BE2C (cell line): ENCODE results near the gene TIPRL.
"Not testable (repeated sequence)": the region's sequence is repeated elsewhere in the genome, so short reads cannot be mapped to it uniquely, and the experiment has no call there.

ENCODE experiments used
- DNase-seq: peaks from one replicate; pipeline ENCODE4 v3.0.0-alpha.2; 2020
- H3K27me3 ChIP-seq: fragments of 250-450 bp; sonication (Bioruptor Pico); 2 replicates; pipeline ENCODE4 v1.5.1; 2020; ENCODE audit warnings: mild to moderate bottlenecking
- H3K36me3 ChIP-seq: fragments of 250-450 bp; sonication (Bioruptor Pico); 2 replicates; pipeline ENCODE4 v1.5.1; 2020; ENCODE audit warnings: mild to moderate bottlenecking
- H3K4me1 ChIP-seq: fragments of 250-450 bp; sonication (Bioruptor Pico); 2 replicates; pipeline ENCODE4 v1.5.1; 2020
- H3K4me3 ChIP-seq: 2 replicates; pipeline ENCODE4 v1.5.1; 2011; ENCODE audit warnings: low read depth, low read length
- H3K9me3 ChIP-seq: fragments of 250-450 bp; sonication (Bioruptor Pico); 2 replicates; pipeline ENCODE4 v1.5.1; 2020
- CTCF ChIP-seq: IDR thresholded peaks from 2 replicates; pipeline ENCODE4 v1.5.1; 2012; ENCODE audit warnings: mild to moderate bottlenecking, low read depth, low read length

TIPRL gene

GRCh38 chr1:168178227-168178637 is 530 bp upstream of the TIPRL start:
- no peak for DNase-seq
- no peaks in the 10 kb centered on the region for H3K36me3 ChIP-seq
- TF ChIP-seq CTCF: no peak
- no peaks in the 10 kb centered on the region for H3K4me1 ChIP-seq
- peak overlapping the region; percentile 81 for H3K4me3 ChIP-seq
- H3K27me3 ChIP-seq: no peaks in the 10 kb centered on the region
- no peaks in the 10 kb centered on the region for H3K9me3 ChIP-seq

- H3K36me3 ChIP-seq: no peaks in the 10 kb centered on the region; the same call in none of the 2 replicates
- DNase-seq: no peak
- H3K4me1 ChIP-seq: no peaks in the 10 kb centered on the region
- TF ChIP-seq CTCF: no peak
- H3K27me3 ChIP-seq: no peaks in the 10 kb centered on the region
- H3K9me3 ChIP-seq: no peaks in the 10 kb centered on the region
- H3K4me3 ChIP-seq: peak overlapping the region; percentile 81
Observed at GRCh38 chr1:168179438-168180147, 831 bp downstream of the TIPRL start.

DNA sequence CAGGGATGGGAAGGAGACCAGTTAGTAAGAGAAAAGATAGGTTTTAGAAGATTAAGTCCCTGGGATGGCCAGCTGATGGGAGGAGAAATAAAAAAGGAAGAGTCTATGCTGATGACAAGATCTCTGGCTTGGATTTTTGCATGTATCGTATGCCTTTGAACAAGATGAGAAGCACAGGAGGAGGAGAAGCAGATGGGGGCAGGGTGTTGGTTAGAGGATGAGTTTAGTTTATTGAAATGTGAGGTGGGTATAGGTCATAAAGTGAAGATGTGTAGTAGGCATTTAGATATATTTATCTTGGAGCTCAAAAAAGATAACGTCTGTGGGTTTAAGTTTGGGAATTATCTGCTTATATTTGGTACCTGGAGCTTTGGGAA is 1.4 kb downstream of the TIPRL start:
- H3K4me1 ChIP-seq: no peaks in the 10 kb centered on the region
- H3K36me3 ChIP-seq: peaks cover 5% of the 10 kb centered on the region
- no peaks in the 10 kb centered on the region for H3K27me3 ChIP-seq
- H3K4me3 ChIP-seq: peak overlapping the region; percentile 81
- no peak for DNase-seq
- TF ChIP-seq CTCF: no peak
- H3K9me3 ChIP-seq: no peaks in the 10 kb centered on the region

- H3K4me3 ChIP-seq, DNase-seq, H3K36me3 ChIP-seq, H3K9me3 ChIP-seq, H3K27me3 ChIP-seq, H3K4me1 ChIP-seq: not testable (repeated sequence)
Observed at GRCh38 chr1:168181063-168181720, 2.4 kb downstream of the TIPRL start.

- H3K9me3 ChIP-seq: no peaks in the 10 kb centered on the region
- no peak for DNase-seq
- H3K27me3 ChIP-seq: no peaks in the 10 kb centered on the region
- H3K4me1 ChIP-seq: no peaks in the 10 kb centered on the region
- H3K36me3 ChIP-seq: peaks cover 10% of the 10 kb centered on the region
- no peak for TF ChIP-seq CTCF
- no peak overlapping the region for H3K4me3 ChIP-seq
Observed at GRCh38 chr1:168187177-168187576, 8.4 kb downstream of the TIPRL start.

DNA sequence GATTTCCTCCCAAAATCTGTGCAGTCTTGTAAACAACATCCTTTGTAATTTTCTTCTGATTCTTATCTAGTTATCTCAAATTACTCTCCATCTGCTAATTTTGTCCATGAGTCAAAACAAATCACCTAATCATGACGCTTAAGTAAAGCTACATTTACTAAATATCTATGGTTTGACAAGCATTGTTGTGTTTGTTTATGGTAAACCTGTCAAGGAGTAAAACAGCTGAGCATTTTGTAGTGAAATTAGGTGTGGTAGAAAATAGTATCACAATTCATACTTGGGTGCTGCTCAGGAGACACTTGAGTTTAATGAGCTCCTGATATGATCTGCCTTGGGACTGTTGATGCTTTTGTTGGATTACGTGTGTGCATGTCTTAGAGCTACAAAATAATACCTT is 11.6 kb downstream of the TIPRL start:
- no peak for DNase-seq
- H3K27me3 ChIP-seq: no peaks in the 10 kb centered on the region
- no peak for TF ChIP-seq CTCF
- peaks cover 10% of the 10 kb centered on the region for H3K36me3 ChIP-seq
- H3K9me3 ChIP-seq: no peaks in the 10 kb centered on the region
- no peaks in the 10 kb centered on the region for H3K4me1 ChIP-seq
- H3K4me3 ChIP-seq: no peak overlapping the region
